ENCODE data around the gene TDP1.

- TF ChIP-seq CTCF (conservative IDR thresholded peaks at IDR 0.05; ENCODE audit: low read length), result no peak
- TF ChIP-seq EZH2phosphoT487 (IDR thresholded peaks at IDR 0.05; ENCODE audit: borderline replicate concordance, low read depth, low read length), result no peak
Measured at GRCh38 chr14:89955022-89955744, 544 bp upstream of the TDP1 start.
